ENCODE measurements around the gene SH3BP4.

DNA sequence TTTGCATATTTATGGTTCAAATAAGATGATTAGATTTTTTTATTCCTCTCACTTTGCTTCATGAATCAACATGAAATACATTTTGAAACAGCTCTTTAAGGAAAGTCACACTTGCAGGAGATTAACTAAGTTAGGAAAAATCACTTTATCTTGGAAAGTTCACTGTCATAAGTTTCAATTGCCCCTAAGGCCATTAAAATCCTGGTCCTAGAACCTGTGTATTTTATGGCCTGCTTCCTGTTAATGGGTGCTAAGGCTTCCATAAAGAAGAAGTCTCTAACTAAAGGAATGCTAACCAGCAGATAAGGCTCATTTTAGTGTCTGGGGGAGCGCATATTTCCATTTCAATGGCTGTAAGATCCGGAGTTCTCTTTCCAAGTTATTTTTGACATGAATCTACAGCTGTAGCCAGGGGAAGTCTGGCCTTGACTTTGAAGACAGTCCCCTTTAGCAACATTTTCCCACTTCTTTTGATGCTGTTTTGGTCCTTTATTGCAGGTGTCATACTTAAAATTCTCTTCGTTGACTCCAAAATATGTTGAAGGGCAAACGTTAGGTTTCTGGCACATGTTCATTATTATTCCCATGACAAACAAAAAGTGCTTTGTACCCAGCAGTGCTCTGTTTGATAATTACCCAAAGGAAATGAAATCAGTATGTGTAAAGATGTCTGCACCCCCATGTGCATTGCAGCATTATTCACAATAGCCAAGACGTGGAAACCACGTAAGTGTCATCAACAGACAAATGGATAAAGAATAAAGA is 34.4 kb upstream of the SH3BP4 start:
- TF ChIP-seq FOXP2 (optimal IDR thresholded peaks at IDR 0.05; ENCODE audit: control extremely low read depth, extremely low read length, insufficient read depth) (no peak), POLR2AphosphoS5 (IDR thresholded peaks at IDR 0.05; ENCODE audit: borderline replicate concordance, low read depth, low read length) (peak; percentile 38; the same call in 1 of the 2 replicates)
